HG02852 (cell line): ENCODE measurements around the gene SPAG16.

Experiments used
- ATAC-seq: cut with Tn5 transposase; IDR thresholded peaks from one replicate; pipeline ENCODE4 v1.9.1; 2021; ENCODE audit warnings: mild to moderate bottlenecking, moderate library complexity; ENCODE audit not compliant: unreplicated experiment

Gene SPAG16

GRCh38 chr2:213537579-213537978 lies 253.3 kb downstream of the SPAG16 start:
- ATAC-seq, result peak; percentile 87

- ATAC-seq, result no peak
These were observed 260.7 kb downstream of the SPAG16 start for GRCh38 chr2:213544940-213545339.

- ATAC-seq, result no peak
These were observed 261.2 kb downstream of the SPAG16 start for GRCh38 chr2:213545481-213545880.

- no peak for ATAC-seq
These were observed 261.8 kb downstream of the SPAG16 start for GRCh38 chr2:213545964-213546475.

GRCh38 chr2:213551526-213551925 lies 267.3 kb downstream of the SPAG16 start:
- no peak for ATAC-seq

- no peak for ATAC-seq
These were observed 274.8 kb downstream of the SPAG16 start for GRCh38 chr2:213559053-213559452.

GRCh38 chr2:213561759-213562158 lies 277.5 kb downstream of the SPAG16 start:
- no peak for ATAC-seq

- ATAC-seq, result no peak
These were observed 278.4 kb downstream of the SPAG16 start for GRCh38 chr2:213562539-213563180.

GRCh38 chr2:213566846-213567245 lies 282.6 kb downstream of the SPAG16 start:
- ATAC-seq, result no peak

- no peak for ATAC-seq
These were observed 325.4 kb downstream of the SPAG16 start for GRCh38 chr2:213609570-213610170.

GRCh38 chr2:213627054-213627710 lies 342.9 kb downstream of the SPAG16 start:
- peak; percentile 81 for ATAC-seq

GRCh38 chr2:213627835-213628460 lies 343.7 kb downstream of the SPAG16 start:
- ATAC-seq, result peak; percentile 58

GRCh38 chr2:213640738-213641425 lies 356.6 kb downstream of the SPAG16 start:
- ATAC-seq, result no peak

GRCh38 chr2:213644926-213645325 lies 360.7 kb downstream of the SPAG16 start:
- no peak for ATAC-seq

- ATAC-seq, result no peak
These were observed 364.9 kb downstream of the SPAG16 start for GRCh38 chr2:213649176-213649575.

- ATAC-seq, result no peak
These were observed 380.6 kb downstream of the SPAG16 start for GRCh38 chr2:213664817-213665216.

GRCh38 chr2:213669657-213670056 lies 385.4 kb downstream of the SPAG16 start:
- ATAC-seq, result no peak

GRCh38 chr2:213678437-213679218 lies 394.4 kb downstream of the SPAG16 start:
- ATAC-seq, result peak; percentile 59

- no peak for ATAC-seq
These were observed 395.6 kb downstream of the SPAG16 start for GRCh38 chr2:213679894-213680293.

GRCh38 chr2:213682276-213682675 lies 398.0 kb downstream of the SPAG16 start:
- ATAC-seq, result no peak
